ENCODE results near the gene HOXA6.

HOXA6 gene

GRCh38 chr7:27106181-27106900, 41.2 kb downstream of the HOXA6 start:
- DNase-seq = no peak

GRCh38 chr7:27105301-27106031, 42.1 kb downstream of the HOXA6 start:
- no peak for DNase-seq

GRCh38 chr7:27104341-27105058, 43.1 kb downstream of the HOXA6 start:
- no peak for DNase-seq

- DNase-seq = no peak
Measured at GRCh38 chr7:27103489-27104226, 43.9 kb downstream of the HOXA6 start.

- no peak for DNase-seq
Measured at GRCh38 chr7:27102581-27103442, 44.8 kb downstream of the HOXA6 start, which contains the start of gene HOXA2. TSS of gene HOXA2 (minus strand) at chr7:27102683. CDS start at chr7:27102500, 183 bp downstream.

- DNase-seq = no peak
Measured at GRCh38 chr7:27101957-27102580, 45.5 kb downstream of the HOXA6 start.

GRCh38 chr7:27101171-27101956, 46.2 kb downstream of the HOXA6 start:
- no peak for DNase-seq

- no peak for DNase-seq
Measured at GRCh38 chr7:27100694-27101170, 46.8 kb downstream of the HOXA6 start.

GRCh38 chr7:27099453-27100370, 47.9 kb downstream of the HOXA6 start:
- DNase-seq = no peak

- DNase-seq = no peak
Measured at GRCh38 chr7:27098578-27099451, 48.8 kb downstream of the HOXA6 start.

- DNase-seq = no peak
Measured at GRCh38 chr7:27097686-27098577, 49.6 kb downstream of the HOXA6 start.

GRCh38 chr7:27096768-27097514, 50.6 kb downstream of the HOXA6 start:
- peak; percentile 4 for DNase-seq

- DNase-seq = peak; percentile 81
Measured at GRCh38 chr7:27095897-27096767, 51.4 kb downstream of the HOXA6 start, which contains the start of gene HOXA1. TSS of gene HOXA1 (minus strand) at chr7:27096000. CDS start at chr7:27095912, 88 bp downstream.
